HepG2 (cell line): ENCODE measurements around the gene KIFC1. TPM values are rescaled to one million over a fixed set of nuclear protein-coding genes. Genes with fewer than 3 reads are reported as not detected.
A peak's percentile ranks its signal among the peaks of the same experiment; 100 is the strongest.

Experiments used
- ADNP ChIP-seq: sonication (generic); formaldehyde crosslinking; IDR thresholded peaks from 2 replicates; pipeline ENCODE4 v1.4.0; 2020; ENCODE audit warnings: missing genetic modification reagents
- GABPA ChIP-seq, 2 experiments: IDR thresholded peaks; 2 replicates each; pipeline ENCODE4 v1.6.1; 2011 to 2016; ENCODE audit warnings: low read depth in 2 of 2, low read length in 1 of 2, missing biosample characterization in 1 of 2, missing genetic modification characterization in 1 of 2
- GPN1 ChIP-seq: sonication (generic); formaldehyde crosslinking; IDR thresholded peaks from 2 replicates; pipeline ENCODE4 v1.5.1; 2020; ENCODE audit warnings: missing genetic modification reagents, borderline replicate concordance
- KAT2B ChIP-seq: fragments of 150-350 bp; IDR thresholded peaks from 2 replicates; pipeline ENCODE4 v1.6.1; 2014; ENCODE audit warnings: low read depth, low read length, borderline replicate concordance
- LCORL ChIP-seq, 2 experiments: fragments of 450-650 bp in 1 of 2; sonication (generic) in 1 of 2; formaldehyde crosslinking in 1 of 2; IDR thresholded peaks; 2 replicates each; pipeline versions ENCODE4 v1.5.0 to v1.6.1; 2017 to 2020; ENCODE audit warnings: antibody characterized with exemption in 1 of 2, missing genetic modification reagents in 1 of 2
- MED8 ChIP-seq: sonication (generic); formaldehyde crosslinking; IDR thresholded peaks from 2 replicates; pipeline ENCODE4 v1.8.1; 2023; ENCODE audit warnings: mild to moderate bottlenecking, missing genetic modification reagents; ENCODE audit not compliant: insufficient replicate concordance
- ONECUT2 ChIP-seq: sonication (generic); formaldehyde crosslinking; IDR thresholded peaks from 2 replicates; pipeline ENCODE4 v1.4.0; 2020; ENCODE audit warnings: missing genetic modification reagents
- SIX1 ChIP-seq: sonication (generic); formaldehyde crosslinking; IDR thresholded peaks from 2 replicates; pipeline ENCODE4 v1.4.0; 2020; ENCODE audit warnings: missing genetic modification reagents, borderline replicate concordance
- SRSF4 ChIP-seq: fragments of 200-400 bp; formaldehyde crosslinking; IDR thresholded peaks from one replicate; pipeline ENCODE4 v1.6.1; 2018; ENCODE audit warnings: mild to moderate bottlenecking, low read depth, low read length, moderate library complexity; ENCODE audit not compliant: poor library complexity, severe bottlenecking
- TP53 ChIP-seq: sonication (generic); formaldehyde crosslinking; conservative IDR thresholded peaks from 2 replicates; pipeline ENCODE4 v1.4.0; 2020; ENCODE audit warnings: missing genetic modification reagents
- ZBTB42 ChIP-seq: sonication (generic); formaldehyde crosslinking; IDR thresholded peaks from 2 replicates; pipeline ENCODE4 v1.5.0; 2020; ENCODE audit warnings: mild to moderate bottlenecking, missing genetic modification reagents
- ZMAT3 ChIP-seq: sonication (generic); formaldehyde crosslinking; conservative IDR thresholded peaks from 2 replicates; pipeline ENCODE4 v1.7.0; 2021; ENCODE audit warnings: missing genetic modification reagents
- polyA plus RNA-seq, 8 experiments: library from polyadenylated mRNA; depleted of rRNA in 3 of 8; stranded (reverse) in 7 of 8; unstranded in 1 of 8; fragments of >200 nt; fragmentation: Illumina TruSeq in 4 of 8; extraction: Trizol in 4 of 8; gene quantifications; 2 replicates each; pipeline versions ENCODE4 v1.2.1 to v1.2.3, GENCODE V29; 2011 to 2016; ENCODE audit warnings: low read depth in 4 of 8, missing spikeins in 1 of 8, mixed read lengths in 1 of 8; ENCODE audit not compliant: insufficient read depth in 1 of 8
- total RNA-seq, 5 experiments: library from RNA; depleted of rRNA; stranded (reverse); fragments of >200 nt; fragmentation: Illumina TruSeq; extraction: Trizol; gene quantifications; 2 replicates each; pipeline ENCODE4 v1.2.3, GENCODE V29; 2016; ENCODE audit warnings: low read depth in 1 of 5
- TF ChIP-seq, protein P1 (sequence below): sonication (generic); formaldehyde crosslinking; IDR thresholded peaks from 2 replicates; pipeline ENCODE4 v1.8.1; 2023; ENCODE audit warnings: mild to moderate bottlenecking, missing genetic modification reagents, borderline replicate concordance
- TF ChIP-seq, protein P2 (sequence below): sonication (generic); formaldehyde crosslinking; conservative IDR thresholded peaks from 2 replicates; pipeline ENCODE4 v1.5.0; 2020; ENCODE audit warnings: missing genetic modification reagents
- TF ChIP-seq, protein P3 (sequence below): sonication (generic); formaldehyde crosslinking; IDR thresholded peaks from 2 replicates; pipeline ENCODE4 v1.4.0; 2020; ENCODE audit warnings: missing genetic modification reagents, borderline replicate concordance
- TF ChIP-seq, protein P4 (sequence below): sonication (generic); formaldehyde crosslinking; IDR thresholded peaks from 2 replicates; pipeline ENCODE4 v1.5.1; 2020; ENCODE audit warnings: mild to moderate bottlenecking, moderate library complexity, missing genetic modification reagents
- TF ChIP-seq, protein P5 (sequence below): sonication (generic); formaldehyde crosslinking; IDR thresholded peaks from 2 replicates; pipeline ENCODE4 v1.8.0; 2022; ENCODE audit warnings: mild to moderate bottlenecking, missing genetic modification reagents, borderline replicate concordance
- TF ChIP-seq, protein P6 (sequence below): sonication (generic); formaldehyde crosslinking; IDR thresholded peaks from 2 replicates; pipeline ENCODE4 v1.4.0; 2020; ENCODE audit warnings: mild to moderate bottlenecking, missing genetic modification reagents

Gene KIFC1
- total and polyA plus RNA-seq, 2 of the 13 experiments (the other 11 are each of a cell fraction or from before 2014, with no cell fraction given): 25.0 to 45.5 TPM

DNA sequence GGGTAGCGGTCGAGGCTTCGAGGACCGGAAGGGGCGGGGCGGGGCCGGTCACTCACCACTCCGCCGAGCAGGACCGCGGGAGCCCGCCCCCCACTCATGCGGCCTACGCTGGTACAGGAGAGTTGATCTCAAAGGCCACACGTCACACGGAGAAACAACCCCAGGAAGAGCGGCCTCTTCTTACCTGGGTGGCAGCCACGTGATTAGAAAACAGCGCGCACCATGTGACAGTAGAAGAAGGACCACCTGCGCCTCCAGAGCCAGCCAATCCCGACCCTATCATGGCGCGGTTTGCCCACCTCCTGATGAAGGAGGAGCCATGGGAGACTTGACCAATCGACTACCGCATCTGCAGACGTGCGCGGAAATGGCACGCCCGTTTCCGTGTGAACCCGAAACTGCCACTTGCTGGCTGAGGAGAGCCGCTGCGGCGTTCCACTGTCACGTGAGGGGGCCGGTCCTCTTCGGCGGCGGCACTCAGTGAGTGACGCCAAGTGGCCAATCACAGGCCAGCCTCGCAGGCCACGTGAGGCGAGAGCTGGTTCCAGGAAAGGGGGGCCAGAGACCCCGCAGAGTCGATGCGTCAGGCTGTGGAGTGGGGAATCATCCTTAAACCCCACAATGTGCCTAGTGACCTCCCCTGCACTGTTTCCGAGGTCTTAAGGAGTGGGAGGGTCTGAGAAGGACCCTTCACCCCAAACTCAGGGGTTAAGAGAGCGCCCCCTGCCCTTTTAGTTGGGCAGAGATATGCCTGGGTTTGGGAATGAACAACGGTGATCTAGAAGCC, 26.5 kb downstream of the KIFC1 start, which contains the start of gene CUTA (continued):
- TF ChIP-seq, protein P1, sequence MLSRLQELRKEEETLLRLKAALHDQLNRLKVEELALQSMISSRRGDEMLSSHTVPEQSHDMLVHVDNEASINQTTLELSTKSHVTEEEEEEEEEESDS: no peak
- peak; percentile 61 for TF ChIP-seq MED8 (CRISPR knock-in tag)
- TF ChIP-seq, protein P2, sequence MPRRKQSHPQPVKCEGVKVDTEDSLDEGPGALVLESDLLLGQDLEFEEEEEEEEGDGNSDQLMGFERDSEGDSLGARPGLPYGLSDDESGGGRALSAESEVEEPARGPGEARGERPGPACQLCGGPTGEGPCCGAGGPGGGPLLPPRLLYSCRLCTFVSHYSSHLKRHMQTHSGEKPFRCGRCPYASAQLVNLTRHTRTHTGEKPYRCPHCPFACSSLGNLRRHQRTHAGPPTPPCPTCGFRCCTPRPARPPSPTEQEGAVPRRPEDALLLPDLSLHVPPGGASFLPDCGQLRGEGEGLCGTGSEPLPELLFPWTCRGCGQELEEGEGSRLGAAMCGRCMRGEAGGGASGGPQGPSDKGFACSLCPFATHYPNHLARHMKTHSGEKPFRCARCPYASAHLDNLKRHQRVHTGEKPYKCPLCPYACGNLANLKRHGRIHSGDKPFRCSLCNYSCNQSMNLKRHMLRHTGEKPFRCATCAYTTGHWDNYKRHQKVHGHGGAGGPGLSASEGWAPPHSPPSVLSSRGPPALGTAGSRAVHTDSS (CRISPR knock-in tag): no peak
- no peak for TF ChIP-seq ADNP
- peak; percentile 14; the same call in 1 of the 2 replicates for TF ChIP-seq TP53 (CRISPR knock-in tag)
- no peak for TF ChIP-seq KAT2B
- peak; percentile 10; the same call in 1 of the 2 replicates for TF ChIP-seq SIX1 (CRISPR knock-in tag)
- no peak for TF ChIP-seq GPN1
- TF ChIP-seq ZBTB42 (CRISPR knock-in tag): no peak
- TF ChIP-seq GABPA (IDR thresholded peaks at IDR 0.05; ENCODE audit: low read depth, low read length): no peak
- TF ChIP-seq GABPA (CRISPR knock-in tag; IDR thresholded peaks at IDR 0.05; ENCODE audit: low read depth): peak; percentile 89
- TF ChIP-seq ZMAT3 (CRISPR knock-in tag): 0 out of 2 replicates have a peak, but pooled peaks have one; percentile 9
- no peak for TF ChIP-seq LCORL (IDR thresholded peaks at IDR 0.05)
- peak; percentile 89 for TF ChIP-seq LCORL (CRISPR knock-in tag; IDR thresholded peaks at IDR 0.05)
- TF ChIP-seq, protein P3, sequence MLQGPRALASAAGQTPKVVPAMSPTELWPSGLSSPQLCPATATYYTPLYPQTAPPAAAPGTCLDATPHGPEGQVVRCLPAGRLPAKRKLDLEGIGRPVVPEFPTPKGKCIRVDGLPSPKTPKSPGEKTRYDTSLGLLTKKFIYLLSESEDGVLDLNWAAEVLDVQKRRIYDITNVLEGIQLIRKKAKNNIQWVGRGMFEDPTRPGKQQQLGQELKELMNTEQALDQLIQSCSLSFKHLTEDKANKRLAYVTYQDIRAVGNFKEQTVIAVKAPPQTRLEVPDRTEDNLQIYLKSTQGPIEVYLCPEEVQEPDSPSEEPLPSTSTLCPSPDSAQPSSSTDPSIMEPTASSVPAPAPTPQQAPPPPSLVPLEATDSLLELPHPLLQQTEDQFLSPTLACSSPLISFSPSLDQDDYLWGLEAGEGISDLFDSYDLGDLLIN: peak; percentile 60; the same call in 1 of the 2 replicates
- TF ChIP-seq, protein P4, sequence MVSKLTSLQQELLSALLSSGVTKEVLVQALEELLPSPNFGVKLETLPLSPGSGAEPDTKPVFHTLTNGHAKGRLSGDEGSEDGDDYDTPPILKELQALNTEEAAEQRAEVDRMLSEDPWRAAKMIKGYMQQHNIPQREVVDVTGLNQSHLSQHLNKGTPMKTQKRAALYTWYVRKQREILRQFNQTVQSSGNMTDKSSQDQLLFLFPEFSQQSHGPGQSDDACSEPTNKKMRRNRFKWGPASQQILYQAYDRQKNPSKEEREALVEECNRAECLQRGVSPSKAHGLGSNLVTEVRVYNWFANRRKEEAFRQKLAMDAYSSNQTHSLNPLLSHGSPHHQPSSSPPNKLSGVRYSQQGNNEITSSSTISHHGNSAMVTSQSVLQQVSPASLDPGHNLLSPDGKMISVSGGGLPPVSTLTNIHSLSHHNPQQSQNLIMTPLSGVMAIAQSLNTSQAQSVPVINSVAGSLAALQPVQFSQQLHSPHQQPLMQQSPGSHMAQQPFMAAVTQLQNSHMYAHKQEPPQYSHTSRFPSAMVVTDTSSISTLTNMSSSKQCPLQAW (CRISPR knock-in tag): peak; percentile 84
- TF ChIP-seq ONECUT2: peak; percentile 34; the same call in 1 of the 2 replicates
- no peak for TF ChIP-seq SRSF4
- TF ChIP-seq, protein P5, sequence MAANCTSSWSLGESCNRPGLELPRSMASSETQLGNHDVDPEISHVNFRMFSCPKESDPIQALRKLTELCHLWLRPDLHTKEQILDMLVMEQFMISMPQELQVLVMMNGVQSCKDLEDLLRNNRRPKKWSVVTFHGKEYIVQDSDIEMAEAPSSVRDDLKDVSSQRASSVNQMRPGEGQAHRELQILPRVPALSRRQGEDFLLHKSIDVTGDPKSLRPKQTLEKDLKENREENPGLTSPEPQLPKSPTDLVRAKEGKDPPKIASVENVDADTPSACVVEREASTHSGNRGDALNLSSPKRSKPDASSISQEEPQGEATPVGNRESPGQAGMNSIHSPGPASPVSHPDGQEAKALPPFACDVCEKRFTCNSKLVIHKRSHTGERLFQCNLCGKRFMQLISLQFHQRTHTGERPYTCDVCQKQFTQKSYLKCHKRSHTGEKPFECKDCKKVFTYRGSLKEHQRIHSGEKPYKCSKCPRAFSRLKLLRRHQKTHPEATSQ: peak; percentile 41; the same call in 1 of the 2 replicates
- TF ChIP-seq, protein P6, sequence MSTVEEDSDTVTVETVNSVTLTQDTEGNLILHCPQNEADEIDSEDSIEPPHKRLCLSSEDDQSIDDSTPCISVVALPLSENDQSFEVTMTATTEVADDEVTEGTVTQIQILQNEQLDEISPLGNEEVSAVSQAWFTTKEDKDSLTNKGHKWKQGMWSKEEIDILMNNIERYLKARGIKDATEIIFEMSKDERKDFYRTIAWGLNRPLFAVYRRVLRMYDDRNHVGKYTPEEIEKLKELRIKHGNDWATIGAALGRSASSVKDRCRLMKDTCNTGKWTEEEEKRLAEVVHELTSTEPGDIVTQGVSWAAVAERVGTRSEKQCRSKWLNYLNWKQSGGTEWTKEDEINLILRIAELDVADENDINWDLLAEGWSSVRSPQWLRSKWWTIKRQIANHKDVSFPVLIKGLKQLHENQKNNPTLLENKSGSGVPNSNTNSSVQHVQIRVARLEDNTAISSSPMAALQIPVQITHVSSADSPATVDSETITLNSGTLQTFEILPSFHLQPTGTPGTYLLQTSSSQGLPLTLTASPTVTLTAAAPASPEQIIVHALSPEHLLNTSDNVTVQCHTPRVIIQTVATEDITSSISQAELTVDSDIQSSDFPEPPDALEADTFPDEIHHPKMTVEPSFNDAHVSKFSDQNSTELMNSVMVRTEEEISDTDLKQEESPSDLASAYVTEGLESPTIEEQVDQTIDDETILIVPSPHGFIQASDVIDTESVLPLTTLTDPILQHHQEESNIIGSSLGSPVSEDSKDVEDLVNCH (CRISPR knock-in tag): peak; percentile 95
